GOT3 (cell line): ENCODE measurements around the gene DCDC1.
"Not testable (repeated sequence)": the region's sequence is repeated elsewhere in the genome, so short reads cannot be mapped to it uniquely, and the experiment has no call there.

Source experiments
- DNase-seq: peaks from one replicate; lab custom pipeline; 2025; ENCODE audit warnings: mixed read lengths; lab: John Stamatoyannopoulos, UW

DCDC1 gene

GRCh38 chr11:30990625-30991296, 378.8 kb downstream of the DCDC1 start:
- DNase-seq = no peak

- DNase-seq = no peak
These were observed 381.7 kb downstream of the DCDC1 start for GRCh38 chr11:30987819-30988218.

- no peak for DNase-seq
These were observed 384.0 kb downstream of the DCDC1 start for GRCh38 chr11:30985536-30985935.

GRCh38 chr11:30984827-30985226, 384.7 kb downstream of the DCDC1 start:
- no peak for DNase-seq

GRCh38 chr11:30984442-30984816, 385.1 kb downstream of the DCDC1 start:
- no peak for DNase-seq

- no peak for DNase-seq
These were observed 385.6 kb downstream of the DCDC1 start for GRCh38 chr11:30983776-30984441.

- no peak for DNase-seq
These were observed 386.4 kb downstream of the DCDC1 start for GRCh38 chr11:30983143-30983542.

GRCh38 chr11:30967579-30967978, 402.0 kb downstream of the DCDC1 start:
- no peak for DNase-seq

- DNase-seq = no peak
These were observed 409.0 kb downstream of the DCDC1 start for GRCh38 chr11:30960387-30960992.

GRCh38 chr11:30956751-30957150, 412.8 kb downstream of the DCDC1 start:
- DNase-seq = no peak

GRCh38 chr11:30949838-30950237, 419.7 kb downstream of the DCDC1 start:
- no peak for DNase-seq

GRCh38 chr11:30947715-30948114, 421.8 kb downstream of the DCDC1 start:
- DNase-seq = not testable (repeated sequence)

- DNase-seq = no peak
These were observed 430.7 kb downstream of the DCDC1 start for GRCh38 chr11:30938810-30939209.

GRCh38 chr11:30938171-30938570, 431.4 kb downstream of the DCDC1 start:
- DNase-seq = no peak

- no peak for DNase-seq
These were observed 433.0 kb downstream of the DCDC1 start for GRCh38 chr11:30936491-30936890.

GRCh38 chr11:30935861-30936260, 433.7 kb downstream of the DCDC1 start:
- no peak for DNase-seq

- DNase-seq = no peak
These were observed 443.4 kb downstream of the DCDC1 start for GRCh38 chr11:30926130-30926529.

GRCh38 chr11:30921811-30922210, 447.7 kb downstream of the DCDC1 start:
- no peak for DNase-seq

GRCh38 chr11:30919389-30920152, 450.0 kb downstream of the DCDC1 start:
- DNase-seq = no peak

GRCh38 chr11:30917859-30918478, 451.6 kb downstream of the DCDC1 start:
- no peak for DNase-seq

- no peak for DNase-seq
These were observed 452.3 kb downstream of the DCDC1 start for GRCh38 chr11:30917266-30917665.

- DNase-seq = no peak
These were observed 452.8 kb downstream of the DCDC1 start for GRCh38 chr11:30916764-30917163.
